LNCaP clone FGC (cell line): ENCODE results near the gene TBC1D16.

Experiments
- DNase-seq: peaks from one replicate; pipeline ENCODE4 v3.0.0-alpha.2; 2011; ENCODE audit warnings: low read depth
- H3K4me3 ChIP-seq: 2 replicates; pipeline ENCODE4 v1.5.1; 2011; ENCODE audit warnings: mild to moderate bottlenecking, low read depth, low read length, control low read depth
- CTCF ChIP-seq: IDR thresholded peaks from 2 replicates; pipeline ENCODE4 v1.5.1; 2012; ENCODE audit warnings: mild to moderate bottlenecking; ENCODE audit not compliant: control insufficient read depth, insufficient read depth; ENCODE audit errors: extremely low read depth

TBC1D16 gene

GRCh38 chr17:80007939-80008338 is 27.7 kb downstream of the TBC1D16 start:
- no peak for DNase-seq
- H3K4me3 ChIP-seq, result no peak overlapping the region
- TF ChIP-seq CTCF, result no peak

GRCh38 chr17:80006811-80007752 is 28.6 kb downstream of the TBC1D16 start:
- H3K4me3 ChIP-seq, result no peak overlapping the region
- DNase-seq, result no peak
- no peak for TF ChIP-seq CTCF

GRCh38 chr17:80006339-80006720 is 29.3 kb downstream of the TBC1D16 start:
- no peak for DNase-seq
- H3K4me3 ChIP-seq, result no peak overlapping the region
- TF ChIP-seq CTCF, result no peak

- peak; percentile 85 for TF ChIP-seq CTCF
- no peak for DNase-seq
- H3K4me3 ChIP-seq, result no peak overlapping the region
Observed at GRCh38 chr17:80005360-80006338, 30.0 kb downstream of the TBC1D16 start.

- H3K4me3 ChIP-seq, result no peak overlapping the region
- DNase-seq, result no peak
- TF ChIP-seq CTCF, result no peak
Observed at GRCh38 chr17:80003969-80004368, 31.7 kb downstream of the TBC1D16 start.

GRCh38 chr17:80002690-80003490 is 32.8 kb downstream of the TBC1D16 start:
- no peak for TF ChIP-seq CTCF
- no peak for DNase-seq
- no peak overlapping the region for H3K4me3 ChIP-seq
